ENCODE data around the gene CDC42. TPM values are rescaled to one million over a fixed set of nuclear protein-coding genes. Genes with fewer than 3 reads are reported as not detected.
A peak's percentile ranks its signal among the peaks of the same experiment; 100 is the strongest.

Gene CDC42
- total RNA-seq, 4 donors from 2014 or later: 108 to 223 (median 200) TPM

DNA sequence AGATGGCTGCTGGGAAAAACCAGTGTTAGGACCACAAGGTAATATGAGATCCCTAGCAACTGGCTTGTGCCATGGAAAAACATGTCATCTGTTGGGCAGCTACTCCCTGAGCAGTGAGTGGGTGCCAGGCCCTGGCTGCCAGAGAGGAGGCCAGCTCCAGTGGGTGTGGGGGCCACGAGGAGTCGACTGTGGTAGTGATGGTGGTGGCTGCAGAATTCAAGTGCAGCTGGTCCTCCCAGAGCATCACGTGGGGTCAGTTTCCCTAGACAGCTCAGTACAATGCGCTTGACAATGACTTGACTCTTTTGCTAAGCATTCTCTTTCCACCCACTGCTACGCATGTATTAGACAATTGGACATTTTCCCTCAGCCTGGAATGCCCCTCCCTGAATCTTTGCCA, 14.5 kb upstream of the CDC42 start:
- TF ChIP-seq, protein P1, sequence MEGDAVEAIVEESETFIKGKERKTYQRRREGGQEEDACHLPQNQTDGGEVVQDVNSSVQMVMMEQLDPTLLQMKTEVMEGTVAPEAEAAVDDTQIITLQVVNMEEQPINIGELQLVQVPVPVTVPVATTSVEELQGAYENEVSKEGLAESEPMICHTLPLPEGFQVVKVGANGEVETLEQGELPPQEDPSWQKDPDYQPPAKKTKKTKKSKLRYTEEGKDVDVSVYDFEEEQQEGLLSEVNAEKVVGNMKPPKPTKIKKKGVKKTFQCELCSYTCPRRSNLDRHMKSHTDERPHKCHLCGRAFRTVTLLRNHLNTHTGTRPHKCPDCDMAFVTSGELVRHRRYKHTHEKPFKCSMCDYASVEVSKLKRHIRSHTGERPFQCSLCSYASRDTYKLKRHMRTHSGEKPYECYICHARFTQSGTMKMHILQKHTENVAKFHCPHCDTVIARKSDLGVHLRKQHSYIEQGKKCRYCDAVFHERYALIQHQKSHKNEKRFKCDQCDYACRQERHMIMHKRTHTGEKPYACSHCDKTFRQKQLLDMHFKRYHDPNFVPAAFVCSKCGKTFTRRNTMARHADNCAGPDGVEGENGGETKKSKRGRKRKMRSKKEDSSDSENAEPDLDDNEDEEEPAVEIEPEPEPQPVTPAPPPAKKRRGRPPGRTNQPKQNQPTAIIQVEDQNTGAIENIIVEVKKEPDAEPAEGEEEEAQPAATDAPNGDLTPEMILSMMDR (IDR thresholded peaks at IDR 0.05): no peak
- no peak for TF ChIP-seq POLR2A (IDR thresholded peaks at IDR 0.05)
- no peak for TF ChIP-seq POLR2AphosphoS5 (IDR thresholded peaks at IDR 0.05)
- TF ChIP-seq EP300 (IDR thresholded peaks at IDR 0.05): no peak
- Histone ChIP-seq H3K9me3 (no peaks in the 10 kb centered on the region), H3K27ac (peak overlapping the region; percentile 14), H3K4me1 (peaks cover 57% of the 10 kb centered on the region), H3K36me3 (no peaks in the 10 kb centered on the region), H3K27me3 (no peaks in the 10 kb centered on the region), H3K4me3 (no peak overlapping the region)
- no peak for DNase-seq (ENCODE audit: low spot score in 2 of 2)
- WGBS: 45% methylated on average over 5 of the region's 5 CpGs

DNA sequence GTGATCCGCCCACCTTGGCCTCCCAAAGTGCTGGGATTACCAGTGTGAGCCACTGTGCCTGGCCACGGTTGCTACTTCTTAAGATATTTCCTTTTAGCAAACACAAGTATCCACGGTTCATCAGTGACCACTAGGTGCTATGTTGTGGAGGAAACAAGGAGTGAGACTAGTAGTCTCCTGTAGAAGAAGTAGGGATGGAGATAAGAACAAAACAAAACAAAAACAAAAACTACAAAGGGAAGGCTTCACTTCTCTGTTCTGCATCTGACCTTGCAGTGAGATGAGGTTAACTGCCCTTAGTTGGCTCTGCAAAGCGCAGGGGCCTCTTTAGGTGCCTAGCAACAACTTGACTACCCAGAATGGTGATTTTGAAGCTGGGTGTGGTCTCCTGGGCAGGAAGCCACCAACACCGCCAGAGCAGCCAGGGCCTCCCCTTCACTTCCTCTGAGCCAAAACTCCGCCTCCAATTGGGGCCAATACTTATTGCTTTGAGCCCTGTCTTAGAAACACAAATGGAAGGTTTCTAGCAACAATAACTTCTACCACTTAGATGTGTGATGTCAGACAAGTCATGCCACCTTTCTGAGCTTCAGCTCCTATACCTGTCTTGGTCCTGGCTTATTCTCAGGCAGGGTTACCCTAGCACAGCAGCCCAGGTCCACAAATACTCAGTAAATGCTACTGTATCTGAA, 12.8 kb upstream of the CDC42 start:
- Histone ChIP-seq H3K9me3 (no peaks in the 10 kb centered on the region), H3K27ac (peak overlapping the region; percentile 79), H3K27me3 (no peaks in the 10 kb centered on the region), H3K4me3 (no peak overlapping the region), H3K36me3 (no peaks in the 10 kb centered on the region), H3K4me1 (peaks cover 75% of the 10 kb centered on the region)
- peak in 1 of 3 donors; percentile 14 for TF ChIP-seq POLR2AphosphoS5 (IDR thresholded peaks at IDR 0.05)
- TF ChIP-seq, protein P1 (IDR thresholded peaks at IDR 0.05): no peak
- DNase-seq (ENCODE audit: low spot score in 2 of 2): peak in 1 of 2 donors; percentile 82
- 36% methylated on average over 6 of the region's 6 CpGs for WGBS

DNA sequence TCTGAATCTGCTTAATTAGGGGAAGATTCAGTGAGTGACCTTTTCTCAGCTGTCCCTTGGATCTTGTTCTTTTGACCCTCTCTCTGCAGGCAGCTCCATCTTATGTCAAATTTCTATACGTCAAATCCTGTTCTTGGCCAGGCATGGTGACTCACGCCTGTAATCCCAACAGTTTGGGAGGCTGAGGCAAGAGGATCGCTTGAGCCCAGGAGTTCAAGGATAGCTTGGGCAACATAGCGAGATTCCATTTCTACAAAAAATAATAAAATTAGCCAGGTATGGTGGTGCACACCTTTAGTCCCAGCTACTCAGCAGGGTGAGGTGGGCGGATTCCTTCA, 12.3 kb upstream of the CDC42 start:
- WGBS: 95% methylated on average over 5 of the region's 5 CpGs
- no peak for DNase-seq (ENCODE audit: low spot score in 2 of 2)
- no peak overlapping the region for H3K4me3 ChIP-seq
- no peaks in the 10 kb centered on the region for H3K9me3 ChIP-seq
- peak overlapping the region; percentile 79 for H3K27ac ChIP-seq
- H3K4me1 ChIP-seq: peaks cover 80% of the 10 kb centered on the region
- no peaks in the 10 kb centered on the region for H3K27me3 ChIP-seq
- TF ChIP-seq EP300 (IDR thresholded peaks at IDR 0.05): no peak
- TF ChIP-seq, protein P1 (IDR thresholded peaks at IDR 0.05): no peak
- TF ChIP-seq POLR2A (IDR thresholded peaks at IDR 0.05): no peak
- TF ChIP-seq POLR2AphosphoS5 (IDR thresholded peaks at IDR 0.05): no peak
- H3K36me3 ChIP-seq: no peaks in the 10 kb centered on the region

DNA sequence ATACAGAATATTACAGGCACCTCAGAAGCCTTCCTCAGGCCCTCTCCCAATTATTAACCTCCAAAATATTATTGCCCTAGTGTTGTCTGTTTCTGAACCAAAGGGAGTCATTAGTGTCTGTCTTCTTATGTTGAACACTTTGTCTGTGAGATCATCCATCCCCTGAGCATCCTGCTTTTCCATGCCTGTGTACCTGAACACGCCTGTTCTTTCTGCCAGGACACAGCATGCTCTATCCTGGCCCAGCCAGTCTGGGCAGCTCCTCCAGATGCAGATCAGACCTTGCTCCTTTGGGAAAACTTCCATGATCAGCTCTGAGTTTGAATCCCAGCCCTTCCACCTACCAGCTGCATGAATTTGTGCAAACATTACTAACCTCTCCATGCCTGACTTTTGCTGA, 11.0 kb upstream of the CDC42 start:
- H3K27ac ChIP-seq: peak overlapping the region; percentile 79
- DNase-seq (ENCODE audit: low spot score in 2 of 2): no peak
- WGBS: 67% methylated on average over 1 of the region's 1 CpG
- H3K4me3 ChIP-seq: no peak overlapping the region
- peaks cover 82% of the 10 kb centered on the region for H3K4me1 ChIP-seq
- H3K36me3 ChIP-seq: no peaks in the 10 kb centered on the region
- TF ChIP-seq, protein P1 (IDR thresholded peaks at IDR 0.05): no peak
- TF ChIP-seq POLR2AphosphoS5 (IDR thresholded peaks at IDR 0.05) (no peak), EP300 (IDR thresholded peaks at IDR 0.05) (no peak), POLR2A (IDR thresholded peaks at IDR 0.05) (no peak)
- no peaks in the 10 kb centered on the region for H3K27me3 ChIP-seq
- no peaks in the 10 kb centered on the region for H3K9me3 ChIP-seq

DNA sequence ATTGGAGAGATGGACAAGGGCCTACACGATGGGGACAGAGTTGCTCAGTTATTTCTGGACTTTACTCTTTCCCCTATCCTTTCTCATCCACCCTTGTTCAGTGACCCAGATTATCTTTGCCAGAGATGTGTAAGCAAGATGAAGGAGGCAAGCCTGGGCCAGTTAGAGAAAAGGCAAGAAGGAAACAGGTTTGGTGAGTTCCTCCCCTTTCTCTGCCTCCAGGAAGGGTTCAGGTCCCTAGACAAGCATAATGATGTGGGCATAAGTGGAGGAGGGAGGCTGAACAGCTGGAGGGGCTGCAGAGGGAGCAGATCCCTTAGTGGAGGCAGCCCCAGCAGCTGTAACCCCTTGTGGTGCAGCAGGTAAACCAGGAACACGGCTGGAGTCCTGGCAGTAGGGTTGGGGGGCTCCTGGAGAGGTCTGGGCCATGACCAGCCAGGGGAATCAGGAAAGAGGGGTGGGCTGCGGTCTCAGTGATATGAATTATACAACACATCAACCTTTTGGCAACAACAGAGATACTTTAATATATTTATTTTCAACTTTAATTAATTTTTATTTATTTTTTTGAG, 9.2 kb upstream of the CDC42 start:
- Histone ChIP-seq H3K27me3 (no peaks in the 10 kb centered on the region), H3K4me3 (no peak overlapping the region), H3K36me3 (no peaks in the 10 kb centered on the region), H3K27ac (peak overlapping the region; percentile 79), H3K4me1 (peaks cover 69% of the 10 kb centered on the region), H3K9me3 (no peaks in the 10 kb centered on the region)
- peak in 1 of 2 donors; percentile 43 for DNase-seq (ENCODE audit: low spot score in 2 of 2)
- 47% methylated on average over 3 of the region's 3 CpGs for WGBS
- TF ChIP-seq POLR2AphosphoS5 (IDR thresholded peaks at IDR 0.05) (peak in 2 of 3 donors; percentile 47 to 82), POLR2A (IDR thresholded peaks at IDR 0.05) (no peak)

All from suprapubic skin (tissue), 4 donors.